RWPE2 (cell line): ENCODE measurements around the gene RND3.

Experiments used
- ATAC-seq: fragments of 200-7000 bp; cut with Tn5 transposase; 3 replicates; pipeline ENCODE4 v1.9.1; 2021; ENCODE audit warnings: low read depth
- DNase-seq: peaks from one replicate; pipeline ENCODE4 v3.0.0-alpha.2; 2020; ENCODE audit warnings: low spot score
- H3K27ac ChIP-seq: fragments of 450-650 bp; 2 replicates; pipeline ENCODE4 v1.5.1; 2017; ENCODE audit warnings: mild to moderate bottlenecking; ENCODE audit not compliant: poor library complexity, severe bottlenecking
- H3K27me3 ChIP-seq: fragments of 250-450 bp; sonication (Bioruptor Pico); 2 replicates; pipeline ENCODE4 v1.5.1; 2021; ENCODE audit warnings: mild to moderate bottlenecking, moderate library complexity; ENCODE audit not compliant: insufficient read depth, poor library complexity, severe bottlenecking
- H3K36me3 ChIP-seq: fragments of 250-450 bp; sonication (Bioruptor Pico); 2 replicates; pipeline ENCODE4 v1.5.1; 2020; ENCODE audit warnings: low read depth, mild to moderate bottlenecking, moderate library complexity
- H3K4me1 ChIP-seq: fragments of 250-450 bp; sonication (Bioruptor Pico); 2 replicates; pipeline ENCODE4 v1.5.1; 2021; ENCODE audit warnings: mild to moderate bottlenecking, moderate library complexity; ENCODE audit not compliant: insufficient read depth, poor library complexity, severe bottlenecking
- H3K4me3 ChIP-seq: fragments of 250-450 bp; sonication (Bioruptor Pico); 2 replicates; pipeline ENCODE4 v1.5.1; 2021; ENCODE audit warnings: mild to moderate bottlenecking, moderate library complexity; ENCODE audit not compliant: severe bottlenecking
- H3K9me3 ChIP-seq: fragments of 250-450 bp; sonication (Bioruptor Pico); 2 replicates; pipeline ENCODE4 v1.5.1; 2021; ENCODE audit warnings: mild to moderate bottlenecking, moderate library complexity; ENCODE audit not compliant: severe bottlenecking
- TF ChIP-seq, protein P1 (sequence below): fragments of 450-650 bp; IDR thresholded peaks from one replicate; pipeline ENCODE4 v1.5.1; 2017; ENCODE audit warnings: mild to moderate bottlenecking, moderate library complexity; ENCODE audit not compliant: poor library complexity, severe bottlenecking

Gene RND3

GRCh38 chr2:150520887-150521664 is 33.6 kb upstream of the RND3 start:
- TF ChIP-seq, protein P1, sequence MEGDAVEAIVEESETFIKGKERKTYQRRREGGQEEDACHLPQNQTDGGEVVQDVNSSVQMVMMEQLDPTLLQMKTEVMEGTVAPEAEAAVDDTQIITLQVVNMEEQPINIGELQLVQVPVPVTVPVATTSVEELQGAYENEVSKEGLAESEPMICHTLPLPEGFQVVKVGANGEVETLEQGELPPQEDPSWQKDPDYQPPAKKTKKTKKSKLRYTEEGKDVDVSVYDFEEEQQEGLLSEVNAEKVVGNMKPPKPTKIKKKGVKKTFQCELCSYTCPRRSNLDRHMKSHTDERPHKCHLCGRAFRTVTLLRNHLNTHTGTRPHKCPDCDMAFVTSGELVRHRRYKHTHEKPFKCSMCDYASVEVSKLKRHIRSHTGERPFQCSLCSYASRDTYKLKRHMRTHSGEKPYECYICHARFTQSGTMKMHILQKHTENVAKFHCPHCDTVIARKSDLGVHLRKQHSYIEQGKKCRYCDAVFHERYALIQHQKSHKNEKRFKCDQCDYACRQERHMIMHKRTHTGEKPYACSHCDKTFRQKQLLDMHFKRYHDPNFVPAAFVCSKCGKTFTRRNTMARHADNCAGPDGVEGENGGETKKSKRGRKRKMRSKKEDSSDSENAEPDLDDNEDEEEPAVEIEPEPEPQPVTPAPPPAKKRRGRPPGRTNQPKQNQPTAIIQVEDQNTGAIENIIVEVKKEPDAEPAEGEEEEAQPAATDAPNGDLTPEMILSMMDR: no peak
- H3K9me3 ChIP-seq: no peaks in the 10 kb centered on the region
- H3K4me3 ChIP-seq: no peak overlapping the region
- H3K27me3 ChIP-seq: no peaks in the 10 kb centered on the region
- peak overlapping the region; percentile 23 for H3K27ac ChIP-seq
- no peaks in the 10 kb centered on the region for H3K36me3 ChIP-seq
- ATAC-seq (peak; percentile 83), DNase-seq (no peak)
- peaks cover 19% of the 10 kb centered on the region for H3K4me1 ChIP-seq

DNA sequence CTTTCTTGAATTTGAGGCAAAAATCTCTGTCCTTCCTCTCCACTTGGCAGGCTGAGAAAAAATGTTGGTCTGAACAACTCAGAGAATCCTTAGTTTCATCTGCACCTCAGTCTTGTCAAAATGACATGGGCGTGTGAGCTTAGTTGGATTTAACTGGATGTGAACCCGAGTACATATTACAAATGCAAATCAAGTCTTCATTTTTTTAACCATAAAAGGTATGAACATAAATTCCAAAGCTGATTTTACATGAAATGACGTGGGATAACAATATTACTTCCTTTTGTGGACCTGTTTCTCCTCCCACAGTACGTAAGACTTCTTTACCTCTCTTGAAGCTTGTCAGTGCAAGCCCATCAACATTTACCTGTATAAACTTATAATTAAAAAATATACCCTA is 32.6 kb upstream of the RND3 start:
- ATAC-seq (no peak), DNase-seq (no peak)
- H3K4me1 ChIP-seq: peaks cover 15% of the 10 kb centered on the region
- no peak overlapping the region for H3K4me3 ChIP-seq
- no peaks in the 10 kb centered on the region for H3K27me3 ChIP-seq
- H3K27ac ChIP-seq: peak overlapping the region; percentile 23
- H3K36me3 ChIP-seq: no peaks in the 10 kb centered on the region
- H3K9me3 ChIP-seq: no peaks in the 10 kb centered on the region
- TF ChIP-seq, protein P1: no peak

DNA sequence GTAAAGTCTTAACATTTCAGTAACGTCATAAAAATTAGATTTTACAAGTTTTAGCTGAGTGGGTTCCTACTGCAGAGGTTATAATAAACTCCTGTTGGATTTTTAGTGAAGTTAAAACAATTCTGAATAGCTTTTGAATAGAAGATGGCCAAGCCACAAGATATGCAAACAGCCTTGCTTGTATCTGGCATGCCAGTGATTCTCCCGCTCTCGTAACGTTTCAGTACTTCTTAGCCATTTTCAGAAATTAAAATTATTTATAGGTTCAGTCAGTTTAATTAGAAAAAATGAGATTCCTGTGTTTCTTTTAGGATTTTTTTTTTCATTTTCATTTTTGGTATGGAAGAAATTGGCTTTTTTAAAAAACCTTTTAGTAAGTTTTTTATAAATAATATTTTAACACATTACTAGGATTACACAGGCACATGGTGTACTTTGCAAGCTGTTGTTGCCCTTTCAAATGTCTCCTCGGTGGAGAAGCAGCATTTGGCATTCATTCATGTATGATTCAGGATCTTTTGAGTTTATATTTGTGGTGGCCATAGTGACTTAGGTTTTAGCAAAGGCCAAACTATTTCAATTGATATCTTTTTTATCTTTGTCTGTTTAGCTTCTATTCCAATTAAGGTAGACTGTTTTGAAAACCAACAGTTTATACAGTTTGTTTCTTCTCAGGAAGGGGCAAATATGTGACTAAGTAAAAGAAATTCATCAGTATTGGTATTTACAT is 30.6 kb upstream of the RND3 start:
- no peaks in the 10 kb centered on the region for H3K36me3 ChIP-seq
- no peak overlapping the region for H3K4me3 ChIP-seq

GRCh38 chr2:150513647-150514046 is 26.2 kb upstream of the RND3 start:
- Histone ChIP-seq H3K27ac (peak overlapping the region; percentile 8), H3K27me3 (no peaks in the 10 kb centered on the region), H3K9me3 (no peaks in the 10 kb centered on the region), H3K36me3 (no peaks in the 10 kb centered on the region), H3K4me3 (no peak overlapping the region), H3K4me1 (peaks cover 8% of the 10 kb centered on the region)
- TF ChIP-seq, protein P1: no peak
- DNase-seq (no peak), ATAC-seq (peak; percentile 70)

More for the DNA sequence above, 30.6 kb upstream of the RND3 start:
- Histone ChIP-seq H3K9me3 (no peaks in the 10 kb centered on the region), H3K4me1 (peaks cover 24% of the 10 kb centered on the region), H3K27me3 (no peaks in the 10 kb centered on the region), H3K27ac (no peak overlapping the region)
- DNase-seq (no peak), ATAC-seq (no peak)
- TF ChIP-seq, protein P1: no peak
